RWPE1 (cell line): ENCODE measurements around the gene PRSS21.

Experiments used
- CTCF ChIA-PET: fragments of 350-600 bp; sonication (Branson Sonifier 250); formaldehyde crosslinking; extraction: SDS; loops from one replicate; lab custom pipeline; 2021; lab: Yijun Ruan, JAX
- POLR2A ChIA-PET: fragments of 400-600 bp; formaldehyde crosslinking; extraction: SDS; loops from one replicate; lab custom pipeline; 2020; ENCODE audit warnings: antibody characterized with exemption; ENCODE audit not compliant: low non-redundant PET; lab: Yijun Ruan, JAX
- DNase-seq: peaks from one replicate; pipeline ENCODE4 v3.0.0; 2012; ENCODE audit warnings: low spot score
- H3K27ac ChIP-seq: fragments of 450-650 bp; 2 replicates; pipeline ENCODE4 v1.5.1; 2017
- CTCF ChIP-seq: fragments of 450-650 bp; conservative IDR thresholded peaks from 2 replicates; pipeline ENCODE4 v1.5.1; 2017; ENCODE audit warnings: low read depth, mild to moderate bottlenecking

Gene PRSS21

GRCh38 chr16:2779151-2779920 lies 37.7 kb upstream of the PRSS21 start:
- POLR2A ChIA-PET, result interaction anchor here (0.7 to 2.2 kb wide), 2 partner anchors 11 to 76 kb away, joined by 3 to 11 read pairs; no protein-coding TSS in a partner anchor
- no peak for TF ChIP-seq CTCF
- no peak for DNase-seq
- H3K27ac ChIP-seq, result peak overlapping the region; percentile 93
- CTCF ChIA-PET, result interaction anchor here (1.3 to 1.4 kb wide), 2 partner anchors 89 to 95 kb away, joined by 4 to 9 read pairs; no protein-coding TSS in a partner anchor

- CTCF ChIA-PET, result no interaction called here
- no peak for DNase-seq
- POLR2A ChIA-PET, result interaction anchor here (0.7 kb wide), 1 partner anchor 76 kb away, joined by 3 read pairs; no protein-coding TSS in a partner anchor
- no peak for TF ChIP-seq CTCF
- H3K27ac ChIP-seq, result peak overlapping the region; percentile 93; the same call in 1 of the 2 replicates
These were observed 36.8 kb upstream of the PRSS21 start for GRCh38 chr16:2779978-2780898.

- CTCF ChIA-PET, result interaction anchor here (0.9 kb wide), 1 partner anchor 18 kb away, joined by 3 read pairs; no protein-coding TSS in a partner anchor
- TF ChIP-seq CTCF, result no peak
- POLR2A ChIA-PET, result no interaction called here
- no peak for DNase-seq
- 0 out of 2 replicates have a peak overlapping the region, but pooled peaks have one; percentile 6 for H3K27ac ChIP-seq
These were observed 34.3 kb upstream of the PRSS21 start for GRCh38 chr16:2782583-2783351.

GRCh38 chr16:2783581-2784357 lies 33.3 kb upstream of the PRSS21 start:
- DNase-seq, result no peak
- ChIA-PET CTCF (no interaction called here), POLR2A (no interaction called here)
- H3K27ac ChIP-seq, result 0 out of 2 replicates have a peak overlapping the region, but pooled peaks have one; percentile 6
- no peak for TF ChIP-seq CTCF

GRCh38 chr16:2784358-2785100 lies 32.5 kb upstream of the PRSS21 start:
- TF ChIP-seq CTCF, result no peak
- DNase-seq, result no peak
- no peak overlapping the region for H3K27ac ChIP-seq
- ChIA-PET POLR2A (no interaction called here), CTCF (no interaction called here)
